ENCODE data around the gene ARHGAP19. TPM values are rescaled to one million over a fixed set of nuclear protein-coding genes. Genes with fewer than 3 reads are reported as not detected.

The ARHGAP19 gene, protein sequence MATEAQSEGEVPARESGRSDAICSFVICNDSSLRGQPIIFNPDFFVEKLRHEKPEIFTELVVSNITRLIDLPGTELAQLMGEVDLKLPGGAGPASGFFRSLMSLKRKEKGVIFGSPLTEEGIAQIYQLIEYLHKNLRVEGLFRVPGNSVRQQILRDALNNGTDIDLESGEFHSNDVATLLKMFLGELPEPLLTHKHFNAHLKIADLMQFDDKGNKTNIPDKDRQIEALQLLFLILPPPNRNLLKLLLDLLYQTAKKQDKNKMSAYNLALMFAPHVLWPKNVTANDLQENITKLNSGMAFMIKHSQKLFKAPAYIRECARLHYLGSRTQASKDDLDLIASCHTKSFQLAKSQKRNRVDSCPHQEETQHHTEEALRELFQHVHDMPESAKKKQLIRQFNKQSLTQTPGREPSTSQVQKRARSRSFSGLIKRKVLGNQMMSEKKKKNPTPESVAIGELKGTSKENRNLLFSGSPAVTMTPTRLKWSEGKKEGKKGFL
- 10 to 100 TPM; 33.5 to 35.4 (median 33.9) TPM for polyA plus RNA-seq (ENCODE audit: insufficient read length in 3 of 3)

- peak; percentile 93 to 98 (median 96) for DNase-seq (ENCODE audit: low read depth in 3 of 3, low spot score in 2 of 3)
Measured at GRCh38 chr10:97292097-97292861, at the start of gene ARHGAP19. TSS of gene ARHGAP19 (minus strand) at chr10:97292637. CDS start at chr10:97292627, 10 bp downstream.

DNA sequence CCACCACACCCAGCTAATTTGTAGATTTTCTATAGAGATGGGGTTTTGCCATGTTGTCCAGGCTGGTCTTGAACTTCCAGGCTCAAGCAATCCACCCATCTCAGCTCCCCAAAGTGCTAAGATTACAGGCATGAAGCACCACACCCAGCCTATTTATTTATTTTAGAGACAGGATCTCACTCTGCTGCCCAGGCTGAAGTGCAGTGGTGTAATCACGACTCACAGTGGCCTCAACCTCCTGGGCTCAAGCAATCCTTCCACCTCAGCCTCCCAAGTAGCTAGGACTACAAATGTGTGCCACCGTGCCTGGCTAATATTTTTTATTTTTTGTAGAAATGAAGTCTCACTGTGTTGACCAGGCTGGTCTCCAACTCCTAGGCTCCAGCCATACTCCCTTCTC, 49.0 kb upstream of the ARHGAP19 start:
- DNase-seq (ENCODE audit: low read depth in 3 of 3, low spot score in 2 of 3) = no peak

- no peak for DNase-seq (ENCODE audit: low read depth in 3 of 3, low spot score in 2 of 3)
Measured at GRCh38 chr10:97338041-97338440, 45.6 kb upstream of the ARHGAP19 start.

- no peak for DNase-seq (ENCODE audit: low read depth in 3 of 3, low spot score in 2 of 3)
Measured at GRCh38 chr10:97336942-97337831, 44.8 kb upstream of the ARHGAP19 start.

DNA sequence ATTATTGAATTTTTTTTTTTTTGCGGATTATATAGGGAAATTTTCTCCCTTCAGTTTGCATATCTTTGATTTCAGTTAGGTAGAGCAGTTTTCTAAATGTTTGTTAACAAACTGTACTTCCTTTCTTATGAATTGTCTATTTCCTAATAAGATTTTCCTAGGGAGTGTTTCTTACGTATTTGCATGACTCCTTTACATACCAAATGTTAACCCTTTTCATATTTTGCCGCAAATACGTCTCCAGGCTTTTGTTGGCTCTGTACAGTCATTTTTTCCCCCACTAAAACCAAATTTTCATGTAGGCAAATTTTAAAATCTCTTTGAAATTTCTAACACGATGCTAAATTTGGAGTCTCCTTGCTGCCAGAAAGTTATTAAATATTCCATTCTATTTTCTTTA, 44.0 kb upstream of the ARHGAP19 start:
- no peak for DNase-seq (ENCODE audit: low read depth in 3 of 3, low spot score in 2 of 3)

GRCh38 chr10:97336006-97336405, 43.6 kb upstream of the ARHGAP19 start:
- no peak for DNase-seq (ENCODE audit: low read depth in 3 of 3, low spot score in 2 of 3)

DNA sequence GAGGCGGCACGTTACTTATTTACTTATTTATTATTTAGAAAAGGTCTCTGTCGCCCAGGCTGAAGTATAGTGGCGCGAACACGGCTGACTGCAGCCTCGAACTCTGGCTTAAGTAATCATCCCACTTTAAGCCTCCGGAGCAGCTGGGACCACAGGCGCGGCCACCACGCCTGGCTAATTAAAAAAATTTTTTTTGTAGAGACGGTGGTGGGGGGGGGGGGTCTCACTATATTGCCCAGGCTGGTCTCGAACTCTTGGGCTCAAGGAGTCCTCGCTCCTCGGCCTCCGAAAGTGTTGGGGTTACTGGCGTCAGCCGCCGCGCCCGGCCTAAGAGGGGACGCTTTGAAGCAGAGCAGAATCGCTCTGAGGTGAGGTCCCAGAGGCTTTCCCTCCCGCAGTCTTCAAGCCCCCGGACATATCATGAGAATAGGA, 42.8 kb upstream of the ARHGAP19 start:
- DNase-seq (ENCODE audit: low read depth in 3 of 3, low spot score in 2 of 3) = no peak

DNA sequence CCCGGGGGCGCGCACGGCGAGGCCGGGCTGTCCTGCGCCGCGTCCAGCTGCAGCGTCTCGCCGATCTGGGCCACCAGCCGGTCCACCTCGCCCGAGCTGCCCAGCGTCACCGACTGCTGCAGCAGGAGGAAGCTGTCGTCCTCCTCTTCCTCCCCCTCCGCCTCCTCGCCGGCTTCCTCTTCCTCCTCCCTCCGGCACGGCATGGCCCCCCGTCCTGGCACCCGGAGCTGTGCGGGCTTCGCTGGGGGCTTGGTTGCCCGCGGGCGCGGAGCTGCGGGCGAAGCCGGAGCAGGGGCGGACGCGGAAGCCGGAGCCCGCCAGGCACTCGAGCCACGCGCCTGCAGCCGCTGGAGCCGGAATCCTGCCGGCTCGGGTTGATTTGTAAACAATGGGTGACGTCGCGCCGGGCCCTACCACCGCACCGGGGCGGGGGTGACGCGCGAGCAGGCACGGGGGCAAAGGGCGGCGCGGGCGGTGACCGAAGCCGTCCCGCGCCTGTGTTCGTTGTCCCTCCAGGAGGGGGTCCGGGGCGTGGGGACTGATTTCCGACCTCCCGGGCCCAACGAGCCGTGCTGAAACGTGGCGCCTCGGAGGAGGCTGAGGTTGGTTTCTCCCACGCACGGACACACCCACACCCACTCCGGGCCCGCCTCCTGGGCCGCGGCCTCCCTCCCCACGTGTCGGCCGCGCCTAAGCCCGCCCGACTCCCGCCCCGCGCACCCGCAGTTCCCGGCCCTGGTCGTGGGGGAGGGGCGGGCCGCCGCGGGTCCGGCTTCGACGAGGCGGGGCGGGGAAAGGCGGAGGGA, 42.1 kb upstream of the ARHGAP19 start, which contains the start of gene FRAT2:
TSS of gene FRAT2 (minus strand) at position 360 of the 806 bp plus-strand sequence. CDS start at position 203, 157 bp downstream.
- DNase-seq (ENCODE audit: low read depth in 3 of 3, low spot score in 2 of 3) = peak in 1 of 3 donors; percentile 86

DNA sequence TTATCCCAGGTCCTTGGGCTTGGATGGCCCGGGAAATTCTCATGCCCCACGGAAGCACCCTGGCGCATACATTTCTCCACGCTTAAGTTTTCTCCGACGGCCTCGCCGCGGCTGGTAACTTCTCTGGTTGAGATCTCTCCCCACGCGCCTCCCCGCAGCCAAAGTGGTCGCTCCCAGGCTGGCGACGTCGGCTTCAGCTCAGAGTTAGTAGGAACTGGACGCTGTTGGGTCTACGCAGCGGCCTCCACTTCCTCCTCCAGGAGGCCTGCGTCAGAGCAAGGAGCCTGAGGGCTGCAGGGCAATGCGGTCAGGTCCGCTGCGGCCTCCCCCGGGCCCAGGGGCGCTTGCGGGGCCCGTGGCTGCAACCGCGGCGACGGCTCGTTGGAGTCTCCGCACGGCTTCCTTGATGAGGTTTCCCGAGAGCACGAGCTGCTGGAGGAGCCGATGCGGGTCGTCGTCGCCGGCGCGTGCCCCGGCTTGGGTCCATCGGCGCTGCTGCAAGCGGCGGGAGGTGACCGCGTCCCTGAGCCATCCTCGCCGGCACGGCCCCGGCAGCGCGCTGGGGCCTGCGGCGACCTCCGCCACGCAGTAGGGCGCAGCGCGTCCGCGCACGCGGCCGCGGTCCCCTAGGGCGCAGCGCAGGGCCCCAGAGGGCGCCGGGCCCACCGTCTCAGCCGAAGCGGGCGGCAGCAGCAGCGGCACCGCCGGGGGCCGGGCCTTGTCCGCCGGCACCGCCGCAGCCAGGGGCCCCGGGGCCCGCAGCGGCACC, 41.3 kb upstream of the ARHGAP19 start:
- DNase-seq (ENCODE audit: low read depth in 3 of 3, low spot score in 2 of 3) = no peak

GRCh38 chr10:97333351-97333600, 40.8 kb upstream of the ARHGAP19 start:
- no peak for DNase-seq (ENCODE audit: low read depth in 3 of 3, low spot score in 2 of 3)

DNA sequence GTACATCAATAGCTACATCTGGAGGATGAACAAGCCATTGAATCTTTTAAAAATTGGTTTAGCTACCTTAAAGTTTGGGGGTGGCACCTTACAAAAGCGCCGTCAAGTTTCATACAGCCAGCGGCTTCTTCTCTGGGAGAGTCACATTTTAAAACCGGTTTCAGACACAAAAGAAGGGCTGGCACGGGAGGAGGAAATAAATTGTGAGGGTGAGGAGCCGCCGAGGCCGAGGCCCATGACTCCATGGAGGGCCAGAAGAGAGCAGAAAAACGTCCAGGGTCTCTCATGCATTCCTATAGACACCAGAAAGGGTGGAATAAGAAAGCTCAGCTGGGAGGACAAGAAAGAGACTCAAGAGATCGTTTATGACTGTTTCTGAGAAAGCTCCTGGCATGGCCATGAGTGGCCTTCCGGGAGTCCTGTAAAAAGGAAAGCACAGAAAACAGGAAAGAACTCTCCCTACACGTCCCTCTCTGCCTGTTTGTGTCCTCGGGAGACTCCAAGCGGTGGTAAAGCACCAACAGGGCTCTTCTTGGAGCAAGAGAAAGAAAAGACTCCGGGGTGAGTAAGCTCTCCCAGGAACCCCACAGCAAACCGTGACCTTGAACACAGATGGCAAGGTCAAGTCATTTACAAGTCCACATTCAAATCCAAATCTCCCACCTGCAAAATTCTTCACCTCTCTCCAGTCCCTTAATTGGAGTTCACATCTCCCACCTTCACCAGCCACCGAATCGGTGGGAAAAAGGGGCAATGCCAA, 40.3 kb upstream of the ARHGAP19 start:
- DNase-seq (ENCODE audit: low read depth in 3 of 3, low spot score in 2 of 3) = no peak

GRCh38 chr10:97331153-97331703, 38.8 kb upstream of the ARHGAP19 start:
- no peak for DNase-seq (ENCODE audit: low read depth in 3 of 3, low spot score in 2 of 3)

DNA sequence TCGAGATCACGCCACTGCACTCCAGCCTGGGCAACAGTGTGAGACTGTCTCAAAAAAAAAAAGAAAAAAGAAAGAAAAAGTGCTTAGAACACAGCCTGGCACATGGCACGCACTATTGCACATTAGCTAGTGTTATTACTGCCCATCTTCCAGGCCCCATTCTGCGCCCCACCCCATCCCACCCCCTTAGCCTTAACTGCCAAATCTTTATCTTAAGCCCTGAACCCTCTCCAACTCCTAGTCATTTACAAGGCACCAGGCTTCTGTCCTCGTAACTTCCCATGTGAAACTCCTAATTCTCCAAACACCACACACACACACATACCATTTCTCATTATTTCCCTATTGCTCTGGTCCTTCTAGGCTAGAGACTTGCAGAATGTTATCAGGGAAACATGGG, 37.3 kb upstream of the ARHGAP19 start:
- no peak for DNase-seq (ENCODE audit: low read depth in 3 of 3, low spot score in 2 of 3)

DNA sequence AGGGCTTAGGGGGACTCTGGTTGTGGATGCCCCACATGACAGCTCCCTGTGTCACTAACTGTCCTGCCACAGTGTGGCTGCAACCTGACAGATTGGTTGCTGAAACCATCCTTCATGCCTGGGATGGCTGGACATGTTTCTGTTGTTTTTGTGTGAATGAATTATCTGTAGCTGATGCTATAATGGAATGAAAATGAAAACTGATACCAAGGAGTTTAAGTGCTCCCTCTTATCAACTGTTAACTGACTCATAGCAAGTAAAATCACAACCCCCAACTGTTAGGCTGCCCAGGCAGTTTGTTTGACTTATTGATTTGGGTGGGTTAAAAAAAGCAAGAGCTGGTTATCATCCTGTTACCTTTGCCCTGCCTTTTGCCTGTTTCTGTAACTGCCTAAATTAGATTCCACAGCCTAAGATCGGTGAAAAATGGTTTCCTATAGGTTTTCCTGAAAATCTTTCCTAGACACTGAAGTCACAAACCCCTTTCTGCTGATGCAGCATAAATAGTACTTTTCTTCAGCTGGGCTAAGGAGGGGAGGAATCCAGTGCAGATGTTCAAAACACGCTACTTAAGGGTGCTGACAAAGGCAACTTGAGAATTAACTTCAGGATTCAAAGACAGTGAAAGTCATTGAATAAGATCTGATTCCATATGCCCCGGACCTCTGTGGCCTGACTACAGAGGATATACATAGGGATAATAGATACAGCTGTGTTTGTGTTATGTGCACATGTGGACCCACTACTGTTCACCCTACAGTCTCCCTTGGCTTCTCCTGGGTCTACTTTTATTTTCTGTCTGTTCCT, 36.4 kb upstream of the ARHGAP19 start:
- DNase-seq (ENCODE audit: low read depth in 3 of 3, low spot score in 2 of 3) = no peak

- DNase-seq (ENCODE audit: low read depth in 3 of 3, low spot score in 2 of 3) = no peak
Measured at GRCh38 chr10:97327348-97328294, 35.2 kb upstream of the ARHGAP19 start.

DNA sequence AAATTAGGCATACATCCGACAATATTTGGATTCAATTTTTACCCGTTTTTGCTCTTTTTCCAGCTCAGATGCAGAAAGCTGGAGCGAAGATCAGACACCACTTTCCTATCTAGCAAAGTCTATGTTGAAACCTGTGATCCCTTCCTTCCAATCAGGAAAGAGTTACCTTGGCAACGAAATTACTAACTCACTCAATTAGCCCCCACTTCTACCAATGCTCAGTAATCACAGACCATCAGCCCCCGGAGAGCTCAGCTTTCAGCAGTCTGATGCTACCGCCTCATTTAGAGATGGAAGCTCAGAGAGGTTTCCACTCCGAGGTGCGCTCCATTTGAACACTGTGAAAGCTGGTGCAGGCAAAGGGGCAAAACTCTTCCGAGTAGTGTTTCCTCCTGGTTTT, 33.3 kb upstream of the ARHGAP19 start:
- no peak for DNase-seq (ENCODE audit: low read depth in 3 of 3, low spot score in 2 of 3)
